Tibial nerve (tissue), 4 donors: ENCODE results near the gene WFDC8.
"Not testable (repeated sequence)": the region's sequence is repeated elsewhere in the genome, so short reads cannot be mapped to it uniquely, and the experiment has no call there.

ENCODE experiments used
- CTCF ChIP-seq, 5 experiments: fragments of 200-600 bp in 3 of 5; fragments of 450-650 bp in 2 of 5; sonication (generic) in 3 of 5; IDR thresholded peaks; one replicate each; pipeline ENCODE4 v1.5.1; 2016 to 2019; ENCODE audit warnings: antibody characterized with exemption in 5 of 5, mild to moderate bottlenecking in 3 of 5, moderate library complexity in 2 of 5
- EP300 ChIP-seq, 2 donors: sonication (generic); formaldehyde crosslinking; IDR thresholded peaks; one replicate each; pipeline ENCODE4 v1.6.1; 2017; ENCODE audit warnings: antibody characterized with exemption in 2 of 2, mild to moderate bottlenecking in 1 of 2

GRCh38 chr20:45569650-45570049, 9.4 kb downstream of the WFDC8 start:
- TF ChIP-seq CTCF, EP300 (IDR thresholded peaks at IDR 0.05): not testable (repeated sequence)
